DND-41 (cell line): ENCODE measurements around the gene EIF4ENIF1.

ENCODE experiments used
- ATAC-seq: fragments of 200-7000 bp; cut with Tn5 transposase; 3 replicates; pipeline ENCODE4 v1.9.1; 2021; ENCODE audit warnings: low read depth; ENCODE audit not compliant: insufficient read depth
- DNase-seq: peaks from one replicate; pipeline ENCODE4 v3.0.0-alpha.2; 2020
- H2AFZ ChIP-seq: 2 replicates; pipeline ENCODE4 v1.6.0; 2012; ENCODE audit warnings: low read depth, low read length
- H3K27ac ChIP-seq: 2 replicates; pipeline ENCODE4 v1.5.1; 2012; ENCODE audit warnings: low read length, inconsistent platforms
- H3K27me3 ChIP-seq: fragments of 200-600 bp; sonication (generic); 2 replicates; pipeline ENCODE4 v1.6.0; 2012; ENCODE audit warnings: low read length, mild to moderate bottlenecking, inconsistent platforms; ENCODE audit not compliant: insufficient read depth, poor library complexity
- H3K36me3 ChIP-seq: 2 replicates; pipeline ENCODE4 v1.5.1; 2012; ENCODE audit warnings: low read length, inconsistent platforms; ENCODE audit not compliant: insufficient read depth
- H3K4me1 ChIP-seq: 2 replicates; pipeline ENCODE4 v1.5.1; 2012; ENCODE audit warnings: mild to moderate bottlenecking, low read length; ENCODE audit not compliant: insufficient read depth
- H3K4me2 ChIP-seq: 2 replicates; pipeline ENCODE4 v1.6.0; 2012; ENCODE audit warnings: mild to moderate bottlenecking, moderate library complexity, low read length, inconsistent platforms; ENCODE audit not compliant: insufficient read depth
- H3K4me3 ChIP-seq, 2 experiments: fragments of 200-600 bp in 1 of 2; shearing (Covaris generic) in 1 of 2; 2 replicates each; pipeline ENCODE4 v1.5.1; 2012 to 2016; ENCODE audit warnings: inconsistent platforms in 2 of 2, low read length in 2 of 2, mild to moderate bottlenecking in 2 of 2, low read depth in 1 of 2, moderate library complexity in 1 of 2
- H3K79me2 ChIP-seq: 2 replicates; pipeline ENCODE4 v1.6.0; 2012; ENCODE audit warnings: low read length, inconsistent platforms; ENCODE audit not compliant: insufficient read depth
- H3K9ac ChIP-seq: 2 replicates; pipeline ENCODE4 v1.6.0; 2012; ENCODE audit warnings: low read depth, mild to moderate bottlenecking, inconsistent platforms, low read length, moderate library complexity
- H3K9me3 ChIP-seq: 2 replicates; pipeline ENCODE4 v1.5.1; 2012; ENCODE audit warnings: low read length, moderate library complexity, mild to moderate bottlenecking, inconsistent platforms; ENCODE audit not compliant: insufficient read depth, severe bottlenecking
- H4K20me1 ChIP-seq: 2 replicates; pipeline ENCODE4 v1.6.0; 2012; ENCODE audit warnings: low read length; ENCODE audit not compliant: insufficient read depth
- EZH2 ChIP-seq: IDR thresholded peaks from 3 replicates; pipeline ENCODE4 v1.6.1; 2012; ENCODE audit warnings: borderline replicate concordance, low read depth, mild to moderate bottlenecking, moderate library complexity, low read length, inconsistent platforms; ENCODE audit not compliant: severe bottlenecking
- TF ChIP-seq, protein P1 (sequence below): IDR thresholded peaks from 2 replicates; pipeline ENCODE4 v1.5.1; 2012; ENCODE audit warnings: borderline replicate concordance, low read length, moderate library complexity, mild to moderate bottlenecking; ENCODE audit not compliant: poor library complexity, severe bottlenecking; ENCODE audit errors: extremely low read depth

Gene EIF4ENIF1

DNA sequence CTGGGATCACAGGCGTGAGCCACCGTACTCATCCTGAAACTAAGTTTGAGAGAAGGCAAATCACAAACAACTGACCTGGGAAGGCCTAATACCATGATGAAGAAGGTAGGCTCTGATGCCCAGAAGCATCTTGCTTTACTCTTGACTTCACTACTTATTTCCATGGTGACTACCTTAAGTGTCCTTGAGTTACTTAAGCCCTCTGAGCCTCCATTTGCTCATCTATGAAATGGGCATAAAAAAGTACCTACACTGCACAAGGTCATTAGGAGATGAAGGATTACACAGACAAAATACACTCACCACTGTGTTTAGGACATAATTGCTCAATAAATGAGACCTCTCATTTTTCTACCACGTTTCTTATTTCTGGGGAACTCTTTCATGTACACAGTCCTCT, 27.9 kb downstream of the EIF4ENIF1 start:
- H3K79me2 ChIP-seq, result peaks cover 15% of the 10 kb centered on the region
- TF ChIP-seq EZH2, result no peak
- TF ChIP-seq, protein P1, sequence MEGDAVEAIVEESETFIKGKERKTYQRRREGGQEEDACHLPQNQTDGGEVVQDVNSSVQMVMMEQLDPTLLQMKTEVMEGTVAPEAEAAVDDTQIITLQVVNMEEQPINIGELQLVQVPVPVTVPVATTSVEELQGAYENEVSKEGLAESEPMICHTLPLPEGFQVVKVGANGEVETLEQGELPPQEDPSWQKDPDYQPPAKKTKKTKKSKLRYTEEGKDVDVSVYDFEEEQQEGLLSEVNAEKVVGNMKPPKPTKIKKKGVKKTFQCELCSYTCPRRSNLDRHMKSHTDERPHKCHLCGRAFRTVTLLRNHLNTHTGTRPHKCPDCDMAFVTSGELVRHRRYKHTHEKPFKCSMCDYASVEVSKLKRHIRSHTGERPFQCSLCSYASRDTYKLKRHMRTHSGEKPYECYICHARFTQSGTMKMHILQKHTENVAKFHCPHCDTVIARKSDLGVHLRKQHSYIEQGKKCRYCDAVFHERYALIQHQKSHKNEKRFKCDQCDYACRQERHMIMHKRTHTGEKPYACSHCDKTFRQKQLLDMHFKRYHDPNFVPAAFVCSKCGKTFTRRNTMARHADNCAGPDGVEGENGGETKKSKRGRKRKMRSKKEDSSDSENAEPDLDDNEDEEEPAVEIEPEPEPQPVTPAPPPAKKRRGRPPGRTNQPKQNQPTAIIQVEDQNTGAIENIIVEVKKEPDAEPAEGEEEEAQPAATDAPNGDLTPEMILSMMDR, result no peak
- DNase-seq (no peak), ATAC-seq (no peak)
- peaks cover 80% of the 10 kb centered on the region for H3K36me3 ChIP-seq
- H4K20me1 ChIP-seq, result peaks cover 4% of the 10 kb centered on the region; the same call in 1 of the 2 replicates
- H3K4me3 ChIP-seq, result no peak overlapping the region
- H3K9ac ChIP-seq, result no peak overlapping the region
- H3K27me3 ChIP-seq, result no peaks in the 10 kb centered on the region
- no peak overlapping the region for H3K27ac ChIP-seq
- H2AFZ ChIP-seq, result no peak overlapping the region
- no peaks in the 10 kb centered on the region for H3K4me1 ChIP-seq
- no peaks in the 10 kb centered on the region for H3K9me3 ChIP-seq
- no peak overlapping the region for H3K4me2 ChIP-seq

DNA sequence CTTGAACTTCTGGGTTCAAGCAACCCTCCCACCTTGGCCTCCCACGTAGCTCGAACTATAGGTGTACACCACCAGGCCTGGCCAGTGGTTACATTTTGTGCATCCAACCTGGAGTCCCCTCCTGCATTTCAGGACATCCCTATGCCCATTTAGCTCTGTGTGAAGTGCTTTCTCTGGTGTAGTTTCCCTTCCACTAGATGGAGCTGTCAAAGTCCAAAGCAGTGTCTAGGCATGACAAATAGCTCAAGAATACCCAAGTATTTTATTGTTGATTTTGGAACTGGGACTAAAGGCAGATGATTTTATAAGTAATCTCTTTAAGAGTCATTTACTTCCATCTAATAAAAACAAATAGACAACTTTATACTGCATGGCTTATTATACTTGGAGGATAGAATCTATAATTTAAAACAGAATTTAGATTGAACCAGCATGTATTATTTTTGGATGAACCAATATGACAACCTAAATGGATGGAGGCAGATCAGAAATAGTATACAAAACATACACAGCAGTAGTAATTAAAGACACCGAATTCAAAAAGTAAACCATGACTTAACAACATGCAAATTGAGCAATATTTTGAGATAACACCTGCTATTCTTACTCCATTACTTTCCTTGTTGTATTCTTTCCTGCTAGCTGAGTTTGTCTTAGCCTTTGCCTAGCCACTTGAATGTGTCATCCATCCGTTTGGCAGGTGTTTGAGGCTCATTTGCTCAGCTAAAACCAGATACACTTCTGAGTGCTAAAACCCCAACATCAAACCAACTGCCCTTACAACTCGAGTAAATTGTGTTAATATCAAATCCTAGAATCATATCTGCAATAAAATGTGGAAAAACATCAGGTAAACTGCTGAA, 37.7 kb downstream of the EIF4ENIF1 start:
- ATAC-seq (peak; percentile 76), DNase-seq (no peak)
- H3K4me1 ChIP-seq, result no peaks in the 10 kb centered on the region
- H3K9ac ChIP-seq, result no peak overlapping the region
- no peak overlapping the region for H2AFZ ChIP-seq
- no peak overlapping the region for H3K4me3 ChIP-seq
- H3K27me3 ChIP-seq, result no peaks in the 10 kb centered on the region
- H3K36me3 ChIP-seq, result peaks cover 79% of the 10 kb centered on the region
- H3K4me2 ChIP-seq, result no peak overlapping the region
- no peaks in the 10 kb centered on the region; the same call in 1 of the 2 replicates for H4K20me1 ChIP-seq
- no peaks in the 10 kb centered on the region for H3K9me3 ChIP-seq
- H3K79me2 ChIP-seq, result no peaks in the 10 kb centered on the region
- TF ChIP-seq, protein P1, result peak; percentile 64
- TF ChIP-seq EZH2, result no peak
- no peak overlapping the region for H3K27ac ChIP-seq

DNA sequence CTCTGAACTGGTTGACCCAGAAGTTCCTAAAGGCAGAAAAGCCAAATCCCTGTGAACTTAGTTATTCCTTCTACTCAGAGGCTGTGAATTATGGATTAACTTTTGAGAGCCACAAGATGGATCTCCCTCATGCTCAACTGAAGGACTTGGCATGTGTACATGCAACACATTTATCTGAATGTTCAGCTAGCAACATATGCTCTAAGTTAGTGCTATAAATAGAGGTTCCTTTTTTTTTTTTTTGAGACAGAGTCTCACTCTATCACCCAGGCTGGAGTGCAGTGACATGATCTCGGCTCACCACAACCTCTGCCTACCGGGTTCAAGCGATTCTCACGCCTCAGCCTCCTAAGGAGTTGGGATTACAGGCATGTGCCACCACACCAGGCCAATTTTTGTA, 40.1 kb downstream of the EIF4ENIF1 start:
- H3K27me3 ChIP-seq, result no peaks in the 10 kb centered on the region
- H3K79me2 ChIP-seq, result no peaks in the 10 kb centered on the region
- TF ChIP-seq, protein P1, result no peak
- no peak for TF ChIP-seq EZH2
- no peaks in the 10 kb centered on the region for H3K4me1 ChIP-seq
- H3K36me3 ChIP-seq, result peaks cover 82% of the 10 kb centered on the region
- H3K9me3 ChIP-seq, result no peaks in the 10 kb centered on the region
- H3K4me2 ChIP-seq, result no peak overlapping the region
- no peaks in the 10 kb centered on the region; the same call in 1 of the 2 replicates for H4K20me1 ChIP-seq
- DNase-seq (no peak), ATAC-seq (no peak)
- H3K4me3 ChIP-seq, result no peak overlapping the region
- H3K9ac ChIP-seq, result no peak overlapping the region
- no peak overlapping the region for H3K27ac ChIP-seq
- no peak overlapping the region for H2AFZ ChIP-seq
